CD4-positive, alpha-beta T cell treated with Interleukin-4 for 1 hour (primary cell): ENCODE measurements around the gene KLF13.
"Not testable (repeated sequence)": the region's sequence is repeated elsewhere in the genome, so short reads cannot be mapped to it uniquely, and the experiment has no call there.

Source experiments
- DNase-seq, 2 donors: peaks; one replicate each; pipeline ENCODE4 v3.0.0-alpha.2; 2020 to 2022

The KLF13 gene

GRCh38 chr15:31347067-31347975, 20.7 kb downstream of the KLF13 start:
- DNase-seq = peak; percentile 77 to 81

GRCh38 chr15:31347981-31348803, 21.6 kb downstream of the KLF13 start:
- DNase-seq = no peak

GRCh38 chr15:31349233-31350141, 22.9 kb downstream of the KLF13 start:
- DNase-seq = no peak

- DNase-seq = no peak
Measured at GRCh38 chr15:31350771-31351170, 24.1 kb downstream of the KLF13 start.

GRCh38 chr15:31352339-31352751, 25.7 kb downstream of the KLF13 start:
- DNase-seq = no peak

GRCh38 chr15:31352911-31353811, 26.5 kb downstream of the KLF13 start:
- DNase-seq = peak; percentile 65 to 76

- DNase-seq = no peak
Measured at GRCh38 chr15:31353931-31354330, 27.3 kb downstream of the KLF13 start.

GRCh38 chr15:31356097-31356496, 29.5 kb downstream of the KLF13 start:
- not testable (repeated sequence) for DNase-seq

GRCh38 chr15:31357148-31357547, 30.5 kb downstream of the KLF13 start:
- DNase-seq = peak; percentile 54 to 59

GRCh38 chr15:31358163-31358562, 31.5 kb downstream of the KLF13 start:
- DNase-seq = no peak

- DNase-seq = no peak
Measured at GRCh38 chr15:31358957-31359701, 32.5 kb downstream of the KLF13 start.

- no peak for DNase-seq
Measured at GRCh38 chr15:31359702-31360111, 33.1 kb downstream of the KLF13 start.

GRCh38 chr15:31360158-31360561, 33.5 kb downstream of the KLF13 start:
- DNase-seq = no peak

- DNase-seq = peak; percentile 90 to 93
Measured at GRCh38 chr15:31360843-31361763, 34.5 kb downstream of the KLF13 start.

GRCh38 chr15:31361764-31362515, 35.3 kb downstream of the KLF13 start:
- no peak for DNase-seq

GRCh38 chr15:31362886-31363285, 36.3 kb downstream of the KLF13 start:
- DNase-seq = no peak

GRCh38 chr15:31364301-31365031, 37.8 kb downstream of the KLF13 start:
- DNase-seq = no peak

GRCh38 chr15:31365032-31365654, 38.5 kb downstream of the KLF13 start:
- no peak for DNase-seq
